GM10847 (cell line): ENCODE data around the gene ABCB6.

Experiments
- POLR2A ChIP-seq: IDR thresholded peaks from 2 replicates; pipeline ENCODE4 v1.6.1; 2011; ENCODE audit not compliant: insufficient read length; ENCODE audit errors: extremely low read depth

ABCB6 gene

GRCh38 chr2:219183151-219183772, 35.5 kb downstream of the ABCB6 start:
- TF ChIP-seq POLR2A, result no peak

GRCh38 chr2:219182331-219183150, 36.2 kb downstream of the ABCB6 start:
- TF ChIP-seq POLR2A, result no peak

- TF ChIP-seq POLR2A, result no peak
Observed at GRCh38 chr2:219181531-219181930, 37.2 kb downstream of the ABCB6 start.

- no peak for TF ChIP-seq POLR2A
Observed at GRCh38 chr2:219180961-219181360, 37.8 kb downstream of the ABCB6 start.

GRCh38 chr2:219179601-219180465, 38.9 kb downstream of the ABCB6 start:
- no peak for TF ChIP-seq POLR2A

- TF ChIP-seq POLR2A, result no peak
Observed at GRCh38 chr2:219178377-219179175, 40.2 kb downstream of the ABCB6 start.

- peak; percentile 68 for TF ChIP-seq POLR2A
Observed at GRCh38 chr2:219177552-219178376, 41.0 kb downstream of the ABCB6 start, which contains the start of gene RETREG2. Gene RETREG2 (plus strand): TSS chr2:219178275. CDS start chr2:219178353, 78 bp downstream.

GRCh38 chr2:219176818-219177551, 41.8 kb downstream of the ABCB6 start, which contains the start of gene CNPPD1:
Gene CNPPD1 (minus strand): TSS chr2:219176925. CDS start chr2:219176828, 97 bp downstream.
- peak; percentile 94 for TF ChIP-seq POLR2A

- no peak for TF ChIP-seq POLR2A
Observed at GRCh38 chr2:219175928-219176817, 42.6 kb downstream of the ABCB6 start.

GRCh38 chr2:219175486-219175885, 43.3 kb downstream of the ABCB6 start:
- no peak for TF ChIP-seq POLR2A

GRCh38 chr2:219174801-219175200, 44.0 kb downstream of the ABCB6 start:
- TF ChIP-seq POLR2A, result no peak

- TF ChIP-seq POLR2A, result no peak
Observed at GRCh38 chr2:219174146-219174545, 44.6 kb downstream of the ABCB6 start.

GRCh38 chr2:219173176-219173575, 45.6 kb downstream of the ABCB6 start:
- TF ChIP-seq POLR2A, result no peak
